Esophagus mucosa (tissue), 1 donor: ENCODE results near the gene ATP1A1. TPM values are rescaled to one million over a fixed set of nuclear protein-coding genes. Genes with fewer than 3 reads are reported as not detected.

Source experiments
- ATAC-seq: fragments of 200-7000 bp; cut with Tn5 transposase; one replicate; pipeline ENCODE4 v1.9.1; 2020
- total RNA-seq: library from RNA; stranded (reverse); gene quantifications from one replicate; pipeline ENCODE4 v1.2.4, GENCODE V29; 2023
- donor health status: DM: yes; HTN: yes; CAD: no.

Gene ATP1A1
- total RNA-seq, 1 donor from 2014 or later, result 371 TPM

- ATAC-seq, result no peak
Observed at GRCh38 chr1:116345843-116346242, 27.2 kb upstream of the ATP1A1 start.

GRCh38 chr1:116346943-116347673 lies 25.9 kb upstream of the ATP1A1 start:
- ATAC-seq, result peak; percentile 69

GRCh38 chr1:116347696-116348095 lies 25.3 kb upstream of the ATP1A1 start:
- ATAC-seq, result peak; percentile 13

GRCh38 chr1:116350097-116350645 lies 22.9 kb upstream of the ATP1A1 start:
- ATAC-seq, result no peak

GRCh38 chr1:116351914-116352313 lies 21.1 kb upstream of the ATP1A1 start:
- ATAC-seq, result no peak

GRCh38 chr1:116352349-116352813 lies 20.7 kb upstream of the ATP1A1 start:
- no peak for ATAC-seq

- peak; percentile 41 for ATAC-seq
Observed at GRCh38 chr1:116353155-116353554, 19.9 kb upstream of the ATP1A1 start.

- ATAC-seq, result no peak
Observed at GRCh38 chr1:116356067-116356466, 17.0 kb upstream of the ATP1A1 start.

GRCh38 chr1:116356673-116357072 lies 16.4 kb upstream of the ATP1A1 start:
- no peak for ATAC-seq

- ATAC-seq, result no peak
Observed at GRCh38 chr1:116357487-116357886, 15.6 kb upstream of the ATP1A1 start.

GRCh38 chr1:116359060-116359830 lies 13.8 kb upstream of the ATP1A1 start:
- peak; percentile 86 for ATAC-seq

GRCh38 chr1:116359871-116360270 lies 13.2 kb upstream of the ATP1A1 start:
- no peak for ATAC-seq

GRCh38 chr1:116360429-116361173 lies 12.4 kb upstream of the ATP1A1 start:
- ATAC-seq, result no peak

- ATAC-seq, result no peak
Observed at GRCh38 chr1:116361648-116362047, 11.4 kb upstream of the ATP1A1 start.

GRCh38 chr1:116362050-116362449 lies 11.0 kb upstream of the ATP1A1 start:
- no peak for ATAC-seq

- no peak for ATAC-seq
Observed at GRCh38 chr1:116365353-116365780, 7.7 kb upstream of the ATP1A1 start.

- no peak for ATAC-seq
Observed at GRCh38 chr1:116365857-116366256, 7.2 kb upstream of the ATP1A1 start.

- no peak for ATAC-seq
Observed at GRCh38 chr1:116367256-116367945, 5.6 kb upstream of the ATP1A1 start.

- no peak for ATAC-seq
Observed at GRCh38 chr1:116368241-116368640, 4.8 kb upstream of the ATP1A1 start.

- ATAC-seq, result no peak
Observed at GRCh38 chr1:116370181-116370580, 2.9 kb upstream of the ATP1A1 start.

- no peak for ATAC-seq
Observed at GRCh38 chr1:116371752-116372151, 1.3 kb upstream of the ATP1A1 start.

- no peak for ATAC-seq
Observed at GRCh38 chr1:116372191-116372590, 853 bp upstream of the ATP1A1 start.
